Stimulated activated CD4-positive, alpha-beta T cell treated with anti-CD3 and anti-CD28 coated beads, Interleukin-2, amount 100 ng/mL, for 4 hours (primary cell): ENCODE data around the gene MAN2A2.
"Not testable (repeated sequence)": the region's sequence is repeated elsewhere in the genome, so short reads cannot be mapped to it uniquely, and the experiment has no call there.

Experiments
- DNase-seq: peaks from one replicate; pipeline ENCODE4 v3.0.0-alpha.2; 2020; ENCODE audit warnings: low read depth

Gene MAN2A2

DNA sequence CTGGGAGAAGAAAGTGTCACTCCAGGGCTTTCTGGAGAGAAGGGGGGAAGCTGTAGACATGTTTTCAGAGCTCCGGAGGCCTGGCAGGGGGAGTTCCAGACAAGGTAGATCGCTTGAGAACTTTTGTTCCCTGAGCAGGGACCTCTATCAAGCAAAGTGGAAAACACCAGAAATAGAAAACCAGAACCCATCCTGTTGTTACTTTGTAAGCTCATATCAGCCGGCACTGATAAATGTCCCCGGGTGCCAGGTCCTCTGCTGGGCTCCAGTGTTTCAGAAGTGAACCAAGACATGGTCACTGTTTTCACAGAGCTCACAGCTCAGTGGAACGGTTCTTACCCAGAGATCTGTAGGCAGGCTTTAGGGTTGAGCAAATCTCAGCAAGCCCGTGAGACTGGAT is 15.7 kb downstream of the MAN2A2 start:
- no peak for DNase-seq

- DNase-seq, result no peak
These were observed 18.8 kb downstream of the MAN2A2 start for GRCh38 chr15:90921887-90922286.

- not testable (repeated sequence) for DNase-seq
These were observed 19.7 kb downstream of the MAN2A2 start for GRCh38 chr15:90922712-90923322.

- no peak for DNase-seq
These were observed 21.3 kb downstream of the MAN2A2 start for GRCh38 chr15:90924375-90924774.

DNA sequence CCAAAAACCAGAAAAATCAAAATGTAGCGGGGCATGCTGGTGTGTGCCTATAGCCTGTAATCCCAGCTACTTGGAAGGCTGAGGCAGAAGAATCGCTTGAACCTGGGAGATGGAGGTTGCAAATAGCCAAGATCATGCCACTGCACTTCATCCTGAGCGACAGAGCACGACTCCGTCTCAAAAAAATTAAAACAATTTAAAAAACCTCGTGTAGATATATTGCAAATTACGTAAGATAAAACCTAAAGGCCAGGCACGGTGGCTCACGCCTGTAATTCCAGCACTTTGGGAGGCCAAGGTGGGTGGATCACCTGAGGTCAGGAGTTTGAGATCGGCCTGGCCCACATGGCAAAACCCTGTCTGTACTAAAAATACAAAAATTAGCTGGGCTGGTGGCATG is 23.7 kb downstream of the MAN2A2 start:
- not testable (repeated sequence) for DNase-seq

GRCh38 chr15:90928106-90928505 is 25.0 kb downstream of the MAN2A2 start:
- DNase-seq, result not testable (repeated sequence)

DNA sequence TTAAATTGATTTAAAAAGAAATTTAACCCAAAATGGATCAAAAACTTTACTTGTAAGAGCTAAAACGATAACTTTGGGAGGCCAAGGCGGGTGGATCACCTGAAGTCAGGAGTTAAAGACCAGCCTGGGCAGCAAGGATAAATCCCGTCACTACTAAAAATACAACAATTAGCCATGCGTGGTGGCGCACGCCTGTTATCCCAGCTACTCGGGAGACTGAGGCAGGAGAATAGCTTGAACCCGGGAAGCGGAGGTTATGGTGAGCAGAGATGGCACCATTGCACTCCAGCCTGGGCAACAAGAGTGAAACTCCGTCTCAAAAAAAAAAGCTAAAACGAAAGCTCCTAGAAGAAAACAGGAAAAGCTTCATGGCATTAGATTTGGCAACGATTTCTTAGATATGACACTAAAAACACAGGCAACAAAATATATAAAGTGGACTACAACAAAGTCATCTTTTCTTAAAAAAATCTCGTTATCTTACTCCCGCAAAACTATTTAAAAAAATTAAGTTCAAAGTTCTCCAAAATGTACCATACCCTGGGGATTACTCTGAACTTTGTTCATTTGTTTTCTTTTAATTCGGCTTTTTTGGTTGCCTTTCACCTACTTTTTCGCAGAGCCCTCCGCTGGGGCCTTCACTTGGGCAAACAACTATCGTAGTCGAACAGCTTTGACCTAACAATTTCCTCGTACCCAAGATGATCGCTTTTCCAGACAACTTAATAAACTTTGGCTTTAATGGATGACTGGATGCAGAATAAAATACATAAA is 26.3 kb downstream of the MAN2A2 start:
- no peak for DNase-seq

DNA sequence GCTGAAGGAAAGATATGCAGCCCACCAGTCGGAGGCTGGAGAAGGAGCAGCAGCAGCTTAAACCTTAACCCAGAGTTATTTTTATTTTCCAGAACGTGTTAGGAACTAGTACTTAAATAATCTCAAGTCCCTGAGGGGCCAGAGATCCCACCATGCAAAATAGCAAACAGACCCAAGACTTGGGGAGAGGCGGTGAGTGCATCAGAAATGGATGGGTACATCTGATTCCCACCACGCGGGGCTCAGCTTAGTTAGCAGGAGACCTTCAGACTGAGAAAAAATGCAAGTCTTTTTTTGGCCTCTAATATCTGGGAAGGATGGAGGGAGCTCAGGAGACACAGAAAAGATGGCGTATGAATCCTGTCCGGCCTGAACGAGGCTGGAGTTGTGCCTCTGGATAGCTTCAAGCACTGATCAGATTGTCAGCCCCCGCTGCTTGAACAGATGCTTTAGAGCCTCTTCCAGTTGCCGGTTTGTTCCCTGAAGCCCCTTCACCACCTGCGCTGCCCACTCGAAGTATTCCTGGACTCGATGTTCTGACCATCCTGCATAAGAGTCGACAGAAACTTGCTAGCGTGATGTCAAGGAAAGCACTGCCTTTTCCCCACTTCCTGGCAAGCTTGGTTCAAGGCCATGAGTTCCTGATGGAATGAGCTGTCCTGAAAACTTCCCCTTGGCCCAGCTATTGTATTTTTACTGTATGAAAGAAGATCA is 27.9 kb downstream of the MAN2A2 start:
- no peak for DNase-seq

GRCh38 chr15:90931575-90931827 is 28.4 kb downstream of the MAN2A2 start:
- DNase-seq, result no peak

- peak; percentile 81 for DNase-seq
These were observed 28.9 kb downstream of the MAN2A2 start, which contains the start of gene HDDC3 for GRCh38 chr15:90931828-90932659. TSS of gene HDDC3 (minus strand) at chr15:90932549. CDS start at chr15:90932540, 9 bp downstream.

DNA sequence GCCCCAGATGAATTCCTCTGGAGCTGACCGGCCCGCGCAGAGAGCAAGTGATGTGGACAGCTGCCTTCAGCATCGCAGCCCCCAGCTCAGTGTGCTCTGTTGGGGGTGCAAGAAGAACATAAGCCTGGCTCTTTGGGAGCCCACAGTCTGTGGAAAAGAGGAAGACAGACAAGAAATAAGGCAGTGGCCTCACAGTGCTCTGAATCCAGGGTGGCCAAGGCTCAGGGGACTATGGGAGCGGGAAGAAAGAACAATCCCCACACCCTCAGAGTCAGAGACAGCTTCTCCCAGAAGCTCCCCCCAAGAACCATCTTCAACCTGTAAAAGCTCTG is 29.5 kb downstream of the MAN2A2 start:
- DNase-seq, result no peak

- no peak for DNase-seq
These were observed 30.2 kb downstream of the MAN2A2 start for GRCh38 chr15:90933301-90933700.

GRCh38 chr15:90934256-90934948 is 31.3 kb downstream of the MAN2A2 start:
- DNase-seq, result peak; percentile 78

DNA sequence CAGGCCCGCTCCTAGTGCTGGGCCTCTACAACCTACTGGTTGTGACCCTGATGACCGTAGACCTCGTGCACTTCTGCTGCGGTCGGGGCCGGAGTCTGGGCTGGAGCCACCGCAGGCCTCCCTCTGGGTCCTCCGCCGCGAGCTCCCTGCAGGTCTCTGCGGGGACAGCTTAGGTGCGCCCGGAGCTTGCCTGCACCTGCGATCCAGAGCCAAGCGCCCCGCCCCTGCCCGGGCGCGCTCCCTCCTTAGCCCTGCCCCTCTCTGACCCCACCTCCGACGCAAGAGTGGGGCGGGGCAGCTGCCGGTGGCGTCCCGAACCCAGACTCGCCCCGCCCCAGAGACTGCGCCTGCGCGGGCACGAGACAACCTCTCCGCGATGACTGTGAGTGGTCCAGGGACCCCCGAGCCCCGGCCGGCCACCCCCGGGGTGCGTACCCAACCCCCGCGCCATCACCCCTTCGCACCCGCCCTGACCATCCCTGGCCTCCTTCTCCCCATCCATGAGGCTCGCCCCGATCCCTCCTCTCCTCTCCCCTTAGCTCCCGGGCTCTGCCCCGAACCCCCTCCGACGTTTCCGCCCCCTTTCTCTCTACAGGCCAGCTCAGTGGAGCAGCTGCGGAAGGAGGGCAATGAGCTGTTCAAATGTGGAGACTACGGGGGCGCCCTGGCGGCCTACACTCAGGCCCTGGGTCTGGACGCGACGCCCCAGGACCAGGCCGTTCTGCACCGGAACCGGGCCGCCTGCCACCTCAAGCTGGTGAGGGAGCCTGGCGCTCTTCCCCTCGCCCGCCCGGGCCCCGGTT is 32.0 kb downstream of the MAN2A2 start, which contains the start of gene UNC45A:
TSS of gene UNC45A (plus strand) at position 337 of the 803 bp plus-strand sequence. CDS start at position 377, 40 bp downstream.
- DNase-seq, result peak; percentile 94

- no peak for DNase-seq
These were observed 33.7 kb downstream of the MAN2A2 start for GRCh38 chr15:90936823-90937222.

- no peak for DNase-seq
These were observed 35.2 kb downstream of the MAN2A2 start for GRCh38 chr15:90938261-90938660.

DNA sequence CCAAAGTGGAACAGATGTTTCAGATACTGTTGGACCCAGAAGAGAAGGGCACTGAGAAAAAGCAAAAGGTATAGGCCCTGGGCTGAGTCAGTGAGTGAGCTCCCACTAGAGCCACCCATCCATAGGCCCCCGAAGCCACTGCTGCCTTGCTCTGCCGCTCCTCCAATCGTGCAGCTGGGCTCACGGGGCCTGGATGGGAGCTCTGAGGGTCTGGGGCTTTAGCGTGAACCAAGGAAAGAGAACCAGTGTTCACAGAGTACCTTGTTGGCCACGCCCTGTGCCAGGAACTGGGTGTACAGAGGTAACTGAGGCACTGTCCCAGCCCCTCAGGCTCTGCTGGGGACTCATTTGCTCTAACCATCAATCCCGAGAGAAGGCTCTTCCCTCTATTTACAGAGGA is 36.7 kb downstream of the MAN2A2 start:
- DNase-seq, result no peak

DNA sequence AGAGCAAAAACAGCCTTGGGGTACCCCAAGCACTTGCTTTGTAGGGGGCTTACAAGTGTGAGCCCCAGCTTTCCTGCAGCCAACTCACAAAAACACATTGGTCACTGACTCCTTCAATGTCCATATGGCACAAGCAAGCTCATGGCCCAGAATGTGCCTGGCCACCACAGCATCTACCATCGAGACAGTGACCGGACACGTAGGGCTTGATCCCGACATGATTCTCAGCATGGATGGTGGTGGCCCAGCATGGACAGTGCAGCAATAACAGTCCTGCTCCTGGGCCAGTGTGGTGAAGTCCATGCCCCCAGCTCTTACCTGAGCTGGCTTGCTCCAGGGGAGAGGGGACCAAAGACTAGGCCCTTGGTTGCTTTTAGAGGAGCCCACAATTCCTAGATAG is 37.9 kb downstream of the MAN2A2 start:
- DNase-seq, result no peak

DNA sequence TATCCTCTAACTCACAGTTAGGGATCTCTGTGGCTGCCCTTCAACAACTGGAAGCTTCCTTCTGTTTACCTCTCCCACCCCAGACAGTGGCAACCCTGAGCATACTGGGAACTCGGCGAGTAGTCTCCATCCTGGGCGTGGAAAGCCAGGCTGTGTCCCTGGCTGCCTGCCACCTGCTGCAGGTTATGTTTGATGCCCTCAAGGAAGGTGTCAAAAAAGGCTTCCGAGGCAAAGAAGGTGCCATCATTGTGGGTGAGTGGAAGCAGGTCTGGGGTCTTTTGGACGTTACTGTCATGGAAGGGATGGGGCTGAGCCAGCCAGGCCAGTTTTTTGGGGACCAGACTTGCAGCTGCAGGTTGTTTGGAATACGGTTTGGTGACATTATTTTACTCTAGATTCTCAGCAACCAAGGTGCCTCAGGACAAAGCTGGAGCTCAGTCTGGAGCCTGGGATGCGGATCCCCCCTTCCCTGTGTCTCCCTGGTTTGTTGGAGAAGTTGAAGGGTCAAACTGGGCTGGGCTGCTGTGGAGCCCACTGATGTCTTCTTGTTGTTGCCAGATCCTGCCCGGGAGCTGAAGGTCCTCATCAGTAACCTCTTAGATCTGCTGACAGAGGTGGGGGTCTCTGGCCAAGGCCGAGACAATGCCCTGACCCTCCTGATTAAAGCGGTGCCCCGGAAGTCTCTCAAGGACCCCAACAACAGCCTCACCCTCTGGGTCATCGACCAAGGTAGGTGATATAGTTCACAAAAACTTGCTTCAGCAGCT is 39.4 kb downstream of the MAN2A2 start:
- DNase-seq, result no peak

DNA sequence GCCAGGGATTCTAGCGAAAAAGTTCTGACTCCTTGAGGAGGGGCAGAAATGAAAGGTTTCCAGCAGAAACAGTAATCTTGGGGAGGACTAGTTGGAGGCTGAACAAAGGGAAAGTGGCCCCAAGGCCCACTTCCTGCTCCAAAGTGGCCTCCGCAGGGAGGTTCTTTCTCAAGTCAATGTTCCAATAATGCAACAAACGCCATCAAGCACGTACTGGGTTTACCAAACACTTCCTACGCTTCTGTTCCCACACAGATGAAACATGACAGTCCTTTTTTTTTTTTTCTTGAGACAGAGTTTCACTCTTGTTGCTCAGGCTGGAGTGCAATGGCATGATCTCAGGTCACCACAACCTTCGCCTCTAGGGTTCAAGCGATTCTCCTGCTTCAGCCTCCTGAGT is 42.0 kb downstream of the MAN2A2 start:
- DNase-seq, result no peak
